IgD-negative memory B cell (primary cell): ENCODE data around the gene SLAMF7. TPM values are rescaled to one million over a fixed set of nuclear protein-coding genes. Genes with fewer than 3 reads are reported as not detected.
A peak's percentile ranks its signal among the peaks of the same experiment; 100 is the strongest.
"Not testable (repeated sequence)": the region's sequence is repeated elsewhere in the genome, so short reads cannot be mapped to it uniquely, and the experiment has no call there.

Experiments used
- H3K27ac Mint-ChIP-seq, 3 donors: one replicate each; pipeline ENCODE4 v1.8.0; 2020 to 2022; ENCODE audit warnings: mild to moderate bottlenecking in 3 of 3, mixed read lengths in 3 of 3, moderate library complexity in 1 of 3
- H3K27me3 Mint-ChIP-seq: one replicate; pipeline ENCODE4 v1.8.0; 2021; ENCODE audit warnings: mixed read lengths
- H3K36me3 Mint-ChIP-seq: one replicate; pipeline ENCODE4 v1.8.0; 2020; ENCODE audit warnings: mild to moderate bottlenecking, mixed read lengths
- H3K4me1 Mint-ChIP-seq, 3 donors: one replicate each; pipeline ENCODE4 v1.8.0; 2020 to 2022; ENCODE audit warnings: mixed read lengths in 3 of 3, mild to moderate bottlenecking in 1 of 3
- H3K4me3 Mint-ChIP-seq, 4 donors: one replicate each; pipeline ENCODE4 v1.8.0; 2020 to 2022; ENCODE audit warnings: mild to moderate bottlenecking in 4 of 4, mixed read lengths in 4 of 4, moderate library complexity in 3 of 4
- H3K9me3 Mint-ChIP-seq, 3 donors: one replicate each; pipeline ENCODE4 v1.8.0; 2020 to 2021; ENCODE audit warnings: mixed read lengths in 3 of 3, mild to moderate bottlenecking in 1 of 3
- polyA plus RNA-seq: library from polyadenylated mRNA; unstranded; fragments of 300-500 nt; fragmentation: Illumina TruSeq; gene quantifications from one replicate; pipeline ENCODE4 v1.2.3, GENCODE V29; 2021

SLAMF7 gene
- polyA plus RNA-seq, 1 donor from 2014 or later: 26.8 TPM

GRCh38 chr1:160727316-160727640 is 11.8 kb upstream of the SLAMF7 start:
- H3K4me1 Mint-ChIP-seq: peaks cover 6 to 9% (median 7%) of the 10 kb centered on the region in 3 donors
- no peaks in the 10 kb centered on the region for H3K27me3 Mint-ChIP-seq
- H3K36me3 Mint-ChIP-seq: no peaks in the 10 kb centered on the region
- H3K4me3 Mint-ChIP-seq: no peak overlapping the region
- peaks cover 0 to 2% (median 0%) of the 10 kb centered on the region in 3 donors for H3K9me3 Mint-ChIP-seq
- no peak overlapping the region for H3K27ac Mint-ChIP-seq

- peak overlapping the region in 1 of 3 donors; percentile 41 for H3K27ac Mint-ChIP-seq
Observed at GRCh38 chr1:160731564-160731963, 7.5 kb upstream of the SLAMF7 start.

GRCh38 chr1:160731990-160732389 is 7.1 kb upstream of the SLAMF7 start:
- H3K9me3 Mint-ChIP-seq: peaks cover 0 to 2% (median 2%) of the 10 kb centered on the region in 3 donors
- H3K4me3 Mint-ChIP-seq: peak overlapping the region in 2 of 4 donors; percentile 25 to 82
- peak overlapping the region in 2 of 3 donors; percentile 41 for H3K27ac Mint-ChIP-seq
- no peaks in the 10 kb centered on the region for H3K36me3 Mint-ChIP-seq
- H3K4me1 Mint-ChIP-seq: peaks cover 27 to 34% (median 29%) of the 10 kb centered on the region in 3 donors
- no peaks in the 10 kb centered on the region for H3K27me3 Mint-ChIP-seq

More at GRCh38 chr1:160731564-160731963, 7.5 kb upstream of the SLAMF7 start:
- not testable (repeated sequence) for H3K27me3 Mint-ChIP-seq, H3K36me3 Mint-ChIP-seq, H3K9me3 Mint-ChIP-seq
- Mint-ChIP-seq H3K4me1 (peaks cover 27 to 34% (median 29%) of the 10 kb centered on the region in 3 donors), H3K4me3 (peak overlapping the region in 2 of 4 donors; percentile 25 to 82)

GRCh38 chr1:160733898-160734297 is 5.1 kb upstream of the SLAMF7 start:
- H3K4me3 Mint-ChIP-seq: peak overlapping the region in 3 of 4 donors; percentile 1 to 88 (median 34)
- no peaks in the 10 kb centered on the region for H3K36me3 Mint-ChIP-seq
- peaks cover 0 to 4% (median 2%) of the 10 kb centered on the region in 3 donors for H3K9me3 Mint-ChIP-seq
- peak overlapping the region; percentile 5 to 88 (median 80) for H3K27ac Mint-ChIP-seq
- H3K4me1 Mint-ChIP-seq: peaks cover 34 to 43% (median 35%) of the 10 kb centered on the region in 3 donors
- no peaks in the 10 kb centered on the region for H3K27me3 Mint-ChIP-seq

- H3K9me3 Mint-ChIP-seq: peaks cover 0 to 4% (median 2%) of the 10 kb centered on the region in 3 donors
- no peaks in the 10 kb centered on the region for H3K36me3 Mint-ChIP-seq
- peak overlapping the region in 3 of 4 donors; percentile 1 to 88 (median 34) for H3K4me3 Mint-ChIP-seq
- H3K27me3 Mint-ChIP-seq: no peaks in the 10 kb centered on the region
- H3K4me1 Mint-ChIP-seq: peaks cover 38 to 47% (median 39%) of the 10 kb centered on the region in 3 donors
- peak overlapping the region in 2 of 3 donors; percentile 5 to 88 for H3K27ac Mint-ChIP-seq
Observed at GRCh38 chr1:160734301-160734700, 4.7 kb upstream of the SLAMF7 start.

- peaks cover 0 to 4% (median 0%) of the 10 kb centered on the region in 3 donors for H3K9me3 Mint-ChIP-seq
- peaks cover 3% of the 10 kb centered on the region for H3K36me3 Mint-ChIP-seq
- H3K27me3 Mint-ChIP-seq: no peaks in the 10 kb centered on the region
- H3K4me1 Mint-ChIP-seq: peaks cover 37 to 49% (median 48%) of the 10 kb centered on the region in 3 donors
- peak overlapping the region in 1 of 4 donors; percentile 15 for H3K4me3 Mint-ChIP-seq
- peak overlapping the region in 1 of 3 donors; percentile 6 for H3K27ac Mint-ChIP-seq
Observed at GRCh38 chr1:160738271-160738670, 776 bp upstream of the SLAMF7 start.

- peaks cover 35 to 45% (median 42%) of the 10 kb centered on the region in 3 donors for H3K4me1 Mint-ChIP-seq
- H3K27ac Mint-ChIP-seq: peak overlapping the region in 1 of 3 donors; percentile 78
- peaks cover 3% of the 10 kb centered on the region for H3K36me3 Mint-ChIP-seq
Observed at GRCh38 chr1:160740133-160740688, 1.2 kb downstream of the SLAMF7 start.

GRCh38 chr1:160741092-160741501 is 2.0 kb downstream of the SLAMF7 start:
- Mint-ChIP-seq H3K4me3 (peak overlapping the region in 3 of 4 donors; percentile 34 to 78 (median 65)), H3K36me3 (peaks cover 3% of the 10 kb centered on the region), H3K27ac (peak overlapping the region in 1 of 3 donors; percentile 80), H3K9me3 (peaks cover 0 to 4% (median 0%) of the 10 kb centered on the region in 3 donors), H3K4me1 (peaks cover 35 to 45% (median 42%) of the 10 kb centered on the region in 3 donors), H3K27me3 (no peaks in the 10 kb centered on the region)

More at GRCh38 chr1:160740133-160740688, 1.2 kb downstream of the SLAMF7 start:
- Mint-ChIP-seq H3K9me3 (peaks cover 0 to 4% (median 0%) of the 10 kb centered on the region in 3 donors), H3K4me3 (peak overlapping the region in 3 of 4 donors; percentile 38 to 89 (median 88)), H3K27me3 (no peaks in the 10 kb centered on the region)

GRCh38 chr1:160741612-160742348 is 2.7 kb downstream of the SLAMF7 start:
- peak overlapping the region in 3 of 4 donors; percentile 43 to 81 (median 78) for H3K4me3 Mint-ChIP-seq
- H3K4me1 Mint-ChIP-seq: peaks cover 35 to 45% (median 42%) of the 10 kb centered on the region in 3 donors
- peaks cover 3% of the 10 kb centered on the region for H3K36me3 Mint-ChIP-seq
- H3K27ac Mint-ChIP-seq: peak overlapping the region in 2 of 3 donors; percentile 4 to 80
- H3K9me3 Mint-ChIP-seq: peaks cover 0 to 4% (median 0%) of the 10 kb centered on the region in 3 donors
- no peaks in the 10 kb centered on the region for H3K27me3 Mint-ChIP-seq

- H3K9me3 Mint-ChIP-seq: no peaks in the 10 kb centered on the region
- H3K4me1 Mint-ChIP-seq: peaks cover 35 to 45% (median 42%) of the 10 kb centered on the region in 3 donors
- H3K4me3 Mint-ChIP-seq: peak overlapping the region; percentile 43 to 81 (median 50)
- H3K36me3 Mint-ChIP-seq: peaks cover 3% of the 10 kb centered on the region
- no peaks in the 10 kb centered on the region for H3K27me3 Mint-ChIP-seq
- peak overlapping the region in 2 of 3 donors; percentile 32 to 40 for H3K27ac Mint-ChIP-seq
Observed at GRCh38 chr1:160742428-160743127, 3.5 kb downstream of the SLAMF7 start.

GRCh38 chr1:160743266-160743665 is 4.2 kb downstream of the SLAMF7 start:
- Mint-ChIP-seq H3K4me1 (peaks cover 34 to 43% (median 39%) of the 10 kb centered on the region in 3 donors), H3K27me3 (no peaks in the 10 kb centered on the region), H3K36me3 (peaks cover 3% of the 10 kb centered on the region), H3K4me3 (peak overlapping the region in 2 of 4 donors; percentile 43 to 56), H3K27ac (peak overlapping the region in 2 of 3 donors; percentile 32 to 61), H3K9me3 (no peaks in the 10 kb centered on the region)

- no peaks in the 10 kb centered on the region for H3K27me3 Mint-ChIP-seq
- peak overlapping the region in 2 of 3 donors; percentile 46 to 61 for H3K27ac Mint-ChIP-seq
- H3K36me3 Mint-ChIP-seq: peaks cover 5% of the 10 kb centered on the region
- H3K4me1 Mint-ChIP-seq: peaks cover 27 to 35% (median 28%) of the 10 kb centered on the region in 3 donors
- no peaks in the 10 kb centered on the region for H3K9me3 Mint-ChIP-seq
- H3K4me3 Mint-ChIP-seq: peak overlapping the region in 1 of 4 donors; percentile 82
Observed at GRCh38 chr1:160744199-160744851, 5.3 kb downstream of the SLAMF7 start.

- Mint-ChIP-seq H3K36me3 (peaks cover 5% of the 10 kb centered on the region), H3K4me3 (peak overlapping the region in 1 of 4 donors; percentile 29), H3K27ac (peak overlapping the region in 1 of 3 donors; percentile 61), H3K9me3 (no peaks in the 10 kb centered on the region), H3K4me1 (peaks cover 23 to 32% (median 26%) of the 10 kb centered on the region in 3 donors), H3K27me3 (no peaks in the 10 kb centered on the region)
Observed at GRCh38 chr1:160744852-160745520, 5.9 kb downstream of the SLAMF7 start.

GRCh38 chr1:160745551-160745950 is 6.5 kb downstream of the SLAMF7 start:
- Mint-ChIP-seq H3K27ac (no peak overlapping the region), H3K4me3 (no peak overlapping the region), H3K36me3 (peaks cover 6% of the 10 kb centered on the region), H3K4me1 (peaks cover 21 to 27% (median 23%) of the 10 kb centered on the region in 3 donors), H3K9me3 (no peaks in the 10 kb centered on the region), H3K27me3 (no peaks in the 10 kb centered on the region)
